Stimulated activated CD8-positive, alpha-beta memory T cell treated with anti-CD3 and anti-CD28 coated beads, Interleukin-4, amount 100 ng/mL, for 4 hours (primary cell): ENCODE data around the gene LEKR1.
A peak's percentile ranks its signal among the peaks of the same experiment; 100 is the strongest.
"Not testable (repeated sequence)": the region's sequence is repeated elsewhere in the genome, so short reads cannot be mapped to it uniquely, and the experiment has no call there.

Source experiments
- DNase-seq, 2 donors: peaks; one replicate each; pipeline ENCODE4 v3.0.0-alpha.2; 2020; ENCODE audit warnings: low read depth in 2 of 2, low spot score in 1 of 2

Gene LEKR1

DNA sequence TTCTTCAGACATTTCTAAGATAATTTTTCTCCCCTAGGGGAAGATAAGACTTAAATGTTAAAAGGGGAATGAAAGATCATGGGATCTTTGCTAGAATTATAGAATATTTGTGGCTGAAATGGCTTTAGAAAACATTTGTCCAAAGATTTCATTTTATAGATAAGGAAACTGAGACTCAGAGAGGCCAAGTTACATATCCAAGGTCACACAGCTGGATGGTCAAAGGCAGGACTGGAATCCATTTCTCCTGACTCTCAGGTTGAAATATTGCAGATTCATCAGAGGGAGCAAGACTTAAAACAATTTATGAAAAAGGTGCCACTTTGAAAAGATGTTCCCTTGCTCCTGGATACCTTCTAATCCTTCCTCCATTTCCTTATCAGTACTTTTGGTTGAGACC lies 19.5 kb upstream of the LEKR1 start:
- no peak for DNase-seq

DNA sequence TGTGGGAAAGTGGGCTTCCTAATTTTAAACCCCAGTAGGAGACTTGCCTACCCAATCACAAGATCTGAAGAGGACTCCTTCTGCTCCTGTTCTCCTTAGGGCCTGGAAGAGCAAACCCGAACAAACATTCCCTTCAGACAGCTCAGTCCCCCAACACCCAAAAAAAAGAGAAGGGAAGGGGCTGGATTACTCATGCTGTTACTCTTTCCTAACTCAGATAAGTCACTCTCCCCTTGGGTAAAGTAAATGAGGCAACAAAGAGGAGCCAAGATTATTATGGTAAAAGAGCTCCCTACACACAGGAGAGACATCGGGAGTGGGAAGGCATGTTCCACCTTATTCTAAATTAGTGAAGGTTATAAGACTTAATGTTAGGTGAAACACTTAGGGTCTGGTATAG lies 18.1 kb upstream of the LEKR1 start:
- DNase-seq: no peak

DNA sequence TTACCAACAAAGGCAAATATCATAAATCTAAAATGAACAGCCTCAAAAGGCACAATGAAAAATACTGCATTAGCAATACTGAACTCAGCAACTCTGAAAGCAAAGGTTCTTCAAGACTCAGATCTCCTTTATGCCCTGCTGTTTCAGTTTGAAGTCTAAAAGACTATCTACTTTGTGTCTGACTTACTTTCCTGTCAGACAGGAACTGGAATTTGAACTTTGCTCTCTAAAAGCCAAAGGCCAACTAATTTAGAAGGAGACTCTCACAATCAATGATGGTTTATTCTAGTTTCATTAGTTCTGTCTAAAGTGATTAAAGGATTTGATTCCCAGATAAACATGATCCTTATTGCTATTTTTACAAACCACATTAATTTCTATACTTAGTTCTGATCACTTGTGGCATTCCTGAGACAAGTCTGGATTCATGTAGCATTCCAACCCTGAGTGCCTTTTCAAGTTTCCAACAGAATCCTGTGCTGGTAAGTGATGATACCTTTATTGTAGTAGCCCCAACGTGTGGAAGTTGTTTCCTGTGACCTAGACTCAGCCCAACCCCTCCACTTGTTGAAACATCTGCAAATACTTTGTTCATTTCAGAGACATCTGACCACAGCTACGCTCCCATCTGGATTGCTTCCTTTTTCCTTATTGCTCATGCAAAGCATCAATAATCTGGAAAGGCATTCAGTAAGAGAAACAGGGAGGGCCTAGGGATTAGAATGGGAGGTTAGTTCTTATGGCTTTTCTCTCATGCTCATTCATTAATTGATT lies 14.9 kb upstream of the LEKR1 start:
- no peak for DNase-seq

DNA sequence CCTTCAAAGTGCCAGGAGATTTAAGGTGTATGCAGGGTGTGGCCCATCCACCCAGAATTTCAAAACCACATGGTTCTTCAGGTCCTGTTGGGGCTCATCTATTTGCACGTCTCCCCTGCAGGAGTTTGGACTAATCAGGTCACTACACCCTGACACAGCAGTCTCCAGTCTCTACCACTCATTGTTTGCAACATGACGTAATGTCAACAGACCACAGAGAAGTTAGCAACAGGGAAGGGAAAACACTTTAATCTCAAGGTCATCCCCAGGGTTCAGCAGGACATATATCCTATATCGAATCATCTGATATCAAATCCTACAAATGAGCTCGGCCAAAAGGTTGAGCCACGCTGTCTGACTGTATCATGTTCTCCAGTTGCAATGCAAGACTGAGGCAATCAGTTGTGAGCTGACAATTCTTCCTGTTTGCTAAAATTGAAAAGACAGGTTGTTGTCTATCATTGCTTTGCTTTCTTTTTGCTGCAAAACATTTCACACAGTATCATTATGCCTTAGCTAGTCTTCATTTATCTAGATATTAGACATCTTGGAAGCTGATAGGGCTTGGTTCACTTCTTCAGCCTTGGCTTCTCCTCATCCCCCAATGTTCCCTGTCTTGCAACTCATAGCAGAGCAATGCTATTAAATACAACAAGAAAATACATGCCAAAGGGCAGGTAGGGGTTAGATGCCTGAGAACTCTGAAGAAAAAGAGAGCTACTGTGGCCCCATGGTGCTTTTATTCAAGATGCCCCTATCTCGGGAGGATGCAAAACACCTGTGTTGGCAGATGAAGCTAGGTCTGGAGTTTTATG lies 13.4 kb upstream of the LEKR1 start:
- DNase-seq: no peak

DNA sequence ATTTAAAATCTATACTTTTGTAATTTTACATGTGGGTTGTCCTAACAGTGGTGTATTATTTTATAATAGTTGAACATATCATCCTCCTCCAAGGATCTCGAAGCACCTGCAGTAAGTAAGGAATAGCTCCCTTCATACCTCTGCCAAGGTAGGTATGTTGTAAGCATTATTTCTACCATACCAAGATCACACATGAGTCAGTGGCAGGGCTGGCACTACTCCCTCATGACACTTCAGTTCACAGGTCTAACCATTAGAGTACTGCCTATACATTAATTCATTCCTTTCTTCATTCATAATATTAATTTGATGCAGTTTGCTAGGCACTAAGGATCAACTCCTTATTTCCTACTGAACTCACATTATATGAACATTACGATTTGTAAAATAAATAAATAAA lies 11.9 kb upstream of the LEKR1 start:
- DNase-seq: no peak

DNA sequence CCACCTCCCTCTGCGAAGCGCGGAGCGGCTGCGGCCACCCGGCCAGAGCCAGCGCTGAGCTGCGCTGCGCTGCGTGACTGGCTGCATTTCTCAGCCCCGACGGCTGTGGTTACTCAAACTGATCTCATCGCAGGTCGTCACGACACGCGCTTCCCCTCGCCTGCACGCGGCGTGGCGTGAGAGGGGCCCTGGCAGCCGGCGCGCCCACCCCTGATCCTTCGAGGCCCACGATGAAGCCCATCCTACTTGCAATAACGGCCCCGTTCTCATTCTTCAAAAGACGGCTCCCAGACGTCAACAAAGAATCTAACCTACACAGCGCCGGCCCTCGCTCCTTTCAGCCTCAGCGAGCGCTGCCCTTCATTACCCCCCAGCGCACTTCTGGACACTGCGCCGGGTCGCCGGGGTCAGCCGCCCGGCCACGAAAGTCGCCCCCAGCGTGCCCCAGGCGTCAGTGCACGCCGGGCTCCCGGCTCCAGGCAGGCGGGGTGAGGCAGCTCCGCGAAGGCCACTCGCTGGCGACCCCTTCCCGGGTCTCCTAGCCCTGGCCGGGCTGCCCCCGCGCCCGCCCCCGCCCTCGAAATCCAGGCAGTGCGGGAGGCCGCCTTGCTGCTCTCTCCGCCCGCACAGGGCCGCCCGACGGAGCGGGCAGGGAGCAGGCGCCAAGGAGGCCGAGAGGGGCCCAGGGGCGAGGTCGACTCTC lies 9.9 kb upstream of the LEKR1 start:
- DNase-seq: peak in 1 of 2 donors; percentile 17

DNA sequence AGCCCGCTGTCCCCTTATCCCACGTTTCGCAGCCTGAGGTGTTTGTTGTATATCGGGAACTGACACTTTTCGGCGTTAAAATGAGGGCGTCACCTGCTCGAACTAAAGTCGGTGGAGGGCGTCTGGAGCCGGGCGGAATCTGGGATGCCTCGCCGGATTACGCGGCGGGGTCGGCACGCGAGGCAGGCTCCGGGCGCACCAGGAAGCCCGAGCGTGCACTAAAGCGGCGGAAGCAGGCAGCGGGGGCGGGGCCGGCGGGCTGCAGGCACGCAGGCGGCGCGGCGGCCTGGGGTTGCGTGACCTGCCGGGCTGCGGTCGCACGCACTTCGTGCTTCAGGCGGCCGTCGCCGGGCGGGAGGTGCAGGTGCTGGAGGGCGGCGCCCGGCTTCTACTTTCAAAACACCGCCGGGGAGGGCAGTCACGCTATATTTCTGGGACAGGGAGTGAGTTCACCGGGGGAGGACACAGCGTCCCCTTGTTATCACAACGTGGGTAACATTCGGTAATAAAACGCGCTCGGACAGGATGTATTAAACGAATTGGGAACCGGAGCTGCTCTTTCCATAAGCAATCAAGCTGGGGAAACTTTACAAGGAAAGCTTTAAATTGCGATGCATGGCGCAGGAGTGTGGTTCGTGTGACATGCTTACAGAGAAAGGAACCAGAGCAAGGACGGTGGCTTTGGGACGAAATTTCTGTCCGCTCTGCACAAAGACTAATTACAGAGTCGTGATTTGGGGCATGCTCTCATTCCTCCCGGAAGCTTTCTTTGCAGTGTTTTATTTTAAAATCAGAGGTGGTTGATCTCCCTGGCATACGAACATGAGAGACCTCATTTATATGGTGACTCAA lies 9.1 kb upstream of the LEKR1 start:
- peak; percentile 56 to 75 for DNase-seq

DNA sequence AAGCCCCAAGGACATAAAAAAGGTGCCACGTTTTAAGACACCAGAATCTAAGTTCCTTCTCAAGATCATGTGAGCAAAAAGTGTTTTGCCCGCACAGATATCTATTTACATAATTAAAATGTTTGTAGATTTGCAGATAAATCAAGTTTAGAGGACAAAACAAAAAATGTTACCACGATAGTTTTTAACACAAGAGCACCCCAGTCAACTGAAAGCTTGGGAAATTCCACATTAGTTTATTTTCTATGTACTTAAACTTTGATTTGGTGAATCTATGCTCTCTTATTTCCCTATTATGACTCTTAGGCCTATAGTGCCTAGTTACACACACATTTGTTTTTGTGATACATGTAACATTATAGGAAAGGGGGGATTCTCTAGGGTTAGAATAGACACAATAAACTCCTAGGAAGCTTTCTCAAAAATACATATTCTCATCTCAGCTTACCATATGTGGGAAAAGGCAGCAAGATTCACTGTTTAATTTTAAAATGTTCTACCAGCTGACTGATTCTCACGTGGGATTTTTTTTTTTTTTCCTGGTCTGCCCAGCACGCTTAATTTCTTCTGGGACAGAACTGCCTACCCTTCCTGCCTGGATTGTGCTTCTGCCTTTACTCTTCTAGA lies 8.4 kb upstream of the LEKR1 start:
- no peak for DNase-seq

DNA sequence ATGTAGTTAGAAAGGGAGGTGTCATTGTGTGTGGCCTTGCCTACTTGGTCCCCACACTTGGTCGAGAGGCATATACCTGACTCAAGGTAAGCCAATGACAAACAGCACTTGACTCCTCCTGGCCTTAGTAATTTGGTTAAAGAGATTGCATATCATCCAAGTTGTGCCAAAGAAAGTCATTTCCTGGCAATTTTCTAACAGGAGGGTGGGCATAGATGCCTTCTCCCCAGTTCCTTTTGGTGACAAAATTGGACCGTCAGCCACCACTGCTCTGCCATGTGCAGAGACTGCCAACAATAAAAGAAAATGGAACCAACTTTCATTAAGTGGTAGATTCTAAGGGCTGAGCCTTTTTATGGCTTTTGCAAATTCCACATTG lies 7.9 kb upstream of the LEKR1 start:
- DNase-seq: no peak

DNA sequence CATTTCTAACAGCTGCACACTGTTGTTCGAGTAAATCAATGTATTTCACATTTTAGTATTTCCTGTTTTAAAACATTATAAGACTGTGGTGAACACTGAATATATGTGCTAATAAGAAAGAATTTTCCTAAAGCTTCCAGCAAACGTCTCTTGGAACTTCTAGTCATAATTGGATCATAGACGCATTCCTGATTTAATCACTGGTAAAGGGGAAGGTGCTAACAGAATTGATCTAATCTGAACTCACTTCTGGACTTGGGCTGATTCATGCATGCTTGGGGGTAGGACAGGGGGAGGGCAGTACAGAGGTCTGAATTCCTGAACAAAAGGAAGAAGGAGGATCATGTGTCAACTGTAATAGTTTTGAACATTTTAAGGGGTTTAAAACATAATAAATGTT lies 7.3 kb upstream of the LEKR1 start:
- no peak for DNase-seq

DNA sequence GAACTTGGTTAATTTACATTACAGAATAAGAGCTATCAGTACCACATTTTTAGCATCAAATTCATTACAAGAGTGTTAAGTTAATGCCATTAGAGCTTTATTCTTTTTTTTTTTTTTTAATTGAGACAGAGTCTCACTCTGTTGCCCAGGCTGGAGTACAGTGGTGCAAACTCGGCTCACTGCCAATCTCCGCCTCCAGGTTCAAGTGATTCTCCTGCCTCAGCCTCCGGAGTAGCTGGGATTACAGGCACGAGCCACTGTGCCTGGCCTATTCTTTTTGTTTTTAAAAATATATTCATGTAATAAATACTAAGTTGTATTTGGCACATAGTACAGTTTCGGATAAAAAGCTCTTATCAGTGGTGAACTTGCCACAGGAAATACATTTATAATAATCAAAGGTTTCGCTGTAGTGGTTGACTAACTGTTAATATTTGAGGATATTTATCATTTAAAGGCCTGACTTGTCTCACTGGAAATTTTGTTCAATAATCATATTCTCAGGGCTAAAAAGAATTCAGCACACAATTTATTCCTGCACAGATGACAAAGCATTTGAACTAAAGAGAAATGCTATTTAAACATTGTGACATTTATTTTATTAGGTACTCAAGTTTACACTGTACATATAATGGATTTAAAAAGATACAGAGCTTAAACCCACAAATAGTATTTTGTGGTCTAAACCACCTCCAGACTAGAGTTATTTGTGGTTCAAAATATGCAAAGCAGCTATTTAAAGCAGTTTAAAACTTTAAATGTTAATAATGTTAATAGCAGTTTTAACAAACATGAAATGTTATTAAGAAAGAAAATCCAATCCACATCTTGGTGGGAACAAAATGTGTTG lies 6.1 kb upstream of the LEKR1 start:
- no peak for DNase-seq

DNA sequence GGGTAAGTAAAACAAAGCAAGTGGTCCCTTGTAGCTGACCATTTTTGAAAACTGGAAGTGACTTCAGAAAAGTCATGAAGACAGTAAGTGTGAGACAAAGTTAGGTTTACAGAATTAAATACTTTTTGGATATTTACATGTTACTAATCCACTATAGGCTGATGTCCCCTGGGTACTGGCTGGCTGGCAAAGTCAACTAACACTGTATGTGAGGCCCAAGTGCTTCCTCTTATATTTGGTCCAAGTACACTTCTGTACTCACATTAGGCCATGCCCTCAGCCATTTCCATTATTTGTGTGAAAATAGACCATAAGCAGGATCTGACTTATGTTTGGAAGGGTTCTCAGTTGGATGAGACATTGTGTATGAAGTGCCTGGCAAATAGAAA lies 5.5 kb upstream of the LEKR1 start:
- DNase-seq: no peak

DNA sequence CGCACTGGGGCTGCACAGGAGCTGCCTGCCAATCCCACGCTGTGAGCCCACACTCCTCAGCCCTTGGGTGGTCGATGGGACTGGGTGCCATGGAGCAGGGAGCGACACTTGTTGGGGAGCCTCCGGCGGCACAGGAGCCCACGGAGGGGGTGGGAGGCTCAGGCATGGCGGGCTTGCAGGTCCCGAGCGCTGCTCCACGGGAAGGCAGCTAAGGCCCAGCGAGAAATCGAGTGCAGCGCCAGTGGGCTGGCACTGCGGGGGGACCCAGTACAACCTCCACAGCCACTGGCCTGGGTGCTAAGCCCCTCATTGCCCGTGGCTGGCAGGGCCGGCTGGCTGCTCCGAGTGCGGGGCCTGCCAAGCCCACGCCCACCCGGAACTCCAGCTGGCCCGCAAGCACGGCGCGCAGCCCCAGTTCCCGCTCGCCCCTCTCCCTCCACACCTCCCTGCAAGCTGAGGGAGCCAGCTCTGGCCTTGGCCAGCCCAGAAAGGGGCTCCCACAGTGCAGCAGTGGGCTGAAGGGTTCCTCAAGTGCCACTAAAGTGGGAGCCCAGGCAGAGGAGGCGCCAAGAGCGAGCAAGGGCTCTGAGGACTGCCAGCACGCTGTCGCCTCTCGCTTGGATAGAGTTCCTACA lies 3.4 kb upstream of the LEKR1 start:
- DNase-seq: not testable (repeated sequence)

DNA sequence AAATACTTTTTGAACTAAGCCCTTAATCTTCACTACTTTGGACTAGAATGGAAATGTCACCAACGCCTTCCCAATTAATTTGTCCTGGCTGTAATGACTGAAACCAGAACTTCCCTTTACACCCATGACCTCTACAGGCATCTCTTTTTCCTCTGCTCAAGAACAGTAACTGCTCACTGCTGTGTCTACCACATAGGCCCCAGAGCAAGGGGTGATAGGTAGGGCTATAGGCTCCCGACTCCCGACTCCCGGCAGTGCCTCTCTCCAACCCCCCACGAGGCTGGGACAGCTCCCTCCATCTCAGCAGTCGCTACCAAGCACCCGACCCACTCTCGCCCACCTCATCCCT lies 384 bp upstream of the LEKR1 start:
- DNase-seq: no peak

DNA sequence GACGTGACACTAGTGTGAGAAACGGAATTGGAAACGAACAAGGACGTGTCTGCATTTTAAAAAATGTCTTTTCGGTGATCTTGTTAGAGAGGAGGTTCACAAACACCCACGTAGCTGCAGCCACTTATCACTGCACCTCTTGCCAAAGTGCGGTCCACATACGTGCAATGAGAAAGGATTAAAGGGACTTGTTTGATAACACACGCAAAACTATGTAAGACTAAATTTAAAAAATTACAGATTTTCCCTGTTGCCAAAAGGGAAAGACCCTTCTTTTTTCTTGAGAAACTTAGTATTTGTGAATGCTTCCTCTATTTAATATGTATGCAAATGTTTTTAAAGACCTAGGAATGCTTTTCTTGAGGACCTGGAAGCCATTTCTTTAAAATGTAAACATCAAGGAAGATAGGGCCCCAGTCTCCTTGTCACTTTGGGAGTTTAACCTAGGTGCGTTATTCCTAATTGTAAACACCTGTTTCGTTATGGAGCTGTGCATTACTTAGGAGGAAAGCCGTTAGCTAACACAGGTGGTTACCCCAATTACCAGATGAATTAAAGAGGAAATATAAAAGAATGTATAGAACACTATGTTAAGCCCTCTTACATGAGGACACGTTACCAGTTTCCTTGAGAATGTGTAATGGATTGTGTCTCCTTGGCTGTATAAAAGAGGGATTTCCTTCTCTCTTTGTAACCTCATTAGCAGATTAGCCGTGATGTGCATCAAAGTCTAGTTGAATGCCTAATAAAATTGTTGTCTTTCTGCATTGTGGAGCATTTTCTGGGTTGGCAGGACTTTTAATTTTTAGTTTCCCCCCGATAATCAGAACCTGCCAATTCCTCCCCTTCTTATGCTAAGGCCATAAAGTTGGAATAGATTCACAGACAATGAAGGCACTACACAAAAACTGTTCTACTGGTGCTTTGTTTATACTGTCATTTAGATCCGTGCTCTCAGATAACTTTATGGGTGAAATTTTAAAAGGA lies 1.0 kb downstream of the LEKR1 start:
- DNase-seq: no peak

DNA sequence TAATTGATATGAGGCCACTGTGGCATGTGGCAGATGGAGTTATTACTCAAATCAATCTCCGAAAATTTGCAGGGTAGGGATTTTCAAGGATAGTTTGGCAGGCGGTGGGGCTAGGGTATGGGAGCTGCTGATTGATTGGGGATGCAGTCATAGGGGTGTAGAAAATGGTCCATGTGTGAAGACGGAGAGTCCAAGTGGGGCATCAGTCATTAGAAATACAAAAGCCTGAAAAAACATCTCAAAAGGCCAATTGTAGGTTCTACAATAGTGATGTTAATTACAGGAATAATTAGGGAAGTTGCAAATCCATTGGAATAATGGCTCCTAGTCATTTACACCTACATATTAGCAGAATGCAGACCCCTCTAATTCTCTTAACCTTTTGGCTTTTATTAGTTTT lies 4.9 kb downstream of the LEKR1 start:
- no peak for DNase-seq

DNA sequence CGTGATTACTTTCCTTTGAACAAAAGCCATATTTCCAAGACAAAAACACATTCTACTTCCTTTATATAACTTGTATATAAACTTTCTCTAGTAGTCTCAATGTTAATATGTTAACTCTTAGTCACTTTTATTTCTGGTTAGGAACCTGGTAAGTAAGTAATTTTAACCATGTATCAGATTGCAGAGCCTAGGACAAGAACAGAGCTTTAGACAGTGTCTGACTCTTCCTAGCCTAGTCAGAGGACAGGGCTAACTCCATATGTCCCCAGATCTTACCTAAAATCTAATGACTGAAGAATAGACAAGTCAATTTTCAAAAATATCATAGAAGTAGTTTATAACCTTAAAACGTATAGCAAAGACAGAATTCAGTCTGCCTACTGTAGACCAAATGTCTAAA lies 8.3 kb downstream of the LEKR1 start:
- DNase-seq: no peak

DNA sequence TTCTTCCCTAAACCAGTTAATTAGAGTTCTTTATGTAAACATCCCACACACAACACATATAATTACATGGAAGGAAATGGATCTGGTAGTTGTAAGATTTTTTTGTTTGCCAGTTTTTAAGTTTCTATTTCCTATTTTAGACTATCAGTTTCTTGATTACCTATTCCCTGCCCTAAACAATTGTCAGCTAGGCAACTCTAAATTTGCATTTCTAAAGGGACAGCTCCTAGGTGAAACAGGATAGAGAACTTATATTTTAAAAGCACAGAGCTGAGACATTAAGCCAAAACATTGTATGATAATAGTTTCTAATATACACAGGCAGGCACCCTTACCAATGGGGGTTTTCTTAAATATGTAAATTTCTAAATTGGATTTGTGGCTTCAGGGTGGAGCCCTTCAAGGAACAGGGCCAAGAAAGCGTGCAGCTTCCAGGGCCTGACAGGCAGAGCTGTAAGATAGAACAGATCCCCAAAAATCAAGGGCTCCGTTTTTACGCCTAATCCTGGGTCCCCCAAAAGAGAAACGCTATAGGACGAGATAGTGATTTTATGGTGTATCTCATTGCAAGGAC lies 8.9 kb downstream of the LEKR1 start:
- DNase-seq: no peak
